ENCODE results near the gene TMEM19. TPM values are rescaled to one million over a fixed set of nuclear protein-coding genes. Genes with fewer than 3 reads are reported as not detected.
A peak's percentile ranks its signal among the peaks of the same experiment; 100 is the strongest.

The TMEM19 gene
- total RNA-seq, 6 donors from 2014 or later = 9.4 to 35.4 (median 20.5) TPM

- Histone ChIP-seq H3K9me3 (no peaks in the 10 kb centered on the region), H3K27me3 (no peaks in the 10 kb centered on the region), H3K4me1 (peaks cover 0 to under 1% (median 0%) of the 10 kb centered on the region in 4 donors), H3K27ac (no peak overlapping the region), H3K36me3 (no peaks in the 10 kb centered on the region), H3K4me3 (no peak overlapping the region)
- ATAC-seq (ENCODE audit: low FRiP score in 2 of 2) = no peak
- no peak for DNase-seq
- TF ChIP-seq, protein P1, sequence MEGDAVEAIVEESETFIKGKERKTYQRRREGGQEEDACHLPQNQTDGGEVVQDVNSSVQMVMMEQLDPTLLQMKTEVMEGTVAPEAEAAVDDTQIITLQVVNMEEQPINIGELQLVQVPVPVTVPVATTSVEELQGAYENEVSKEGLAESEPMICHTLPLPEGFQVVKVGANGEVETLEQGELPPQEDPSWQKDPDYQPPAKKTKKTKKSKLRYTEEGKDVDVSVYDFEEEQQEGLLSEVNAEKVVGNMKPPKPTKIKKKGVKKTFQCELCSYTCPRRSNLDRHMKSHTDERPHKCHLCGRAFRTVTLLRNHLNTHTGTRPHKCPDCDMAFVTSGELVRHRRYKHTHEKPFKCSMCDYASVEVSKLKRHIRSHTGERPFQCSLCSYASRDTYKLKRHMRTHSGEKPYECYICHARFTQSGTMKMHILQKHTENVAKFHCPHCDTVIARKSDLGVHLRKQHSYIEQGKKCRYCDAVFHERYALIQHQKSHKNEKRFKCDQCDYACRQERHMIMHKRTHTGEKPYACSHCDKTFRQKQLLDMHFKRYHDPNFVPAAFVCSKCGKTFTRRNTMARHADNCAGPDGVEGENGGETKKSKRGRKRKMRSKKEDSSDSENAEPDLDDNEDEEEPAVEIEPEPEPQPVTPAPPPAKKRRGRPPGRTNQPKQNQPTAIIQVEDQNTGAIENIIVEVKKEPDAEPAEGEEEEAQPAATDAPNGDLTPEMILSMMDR (IDR thresholded peaks at IDR 0.05) = no peak
- no peak for TF ChIP-seq EP300 (IDR thresholded peaks at IDR 0.05)
- TF ChIP-seq POLR2A (IDR thresholded peaks at IDR 0.05) = no peak
- TF ChIP-seq POLR2AphosphoS5 (IDR thresholded peaks at IDR 0.05) = no peak
These were observed 14.6 kb upstream of the TMEM19 start for GRCh38 chr12:71671311-71671710.

- no peak overlapping the region for H3K27ac ChIP-seq
- H3K27me3 ChIP-seq = no peaks in the 10 kb centered on the region
- ATAC-seq (ENCODE audit: low FRiP score in 2 of 2) (no peak), DNase-seq (no peak)
- H3K9me3 ChIP-seq = no peaks in the 10 kb centered on the region
- peaks cover 0 to 3% (median 0%) of the 10 kb centered on the region in 4 donors for H3K36me3 ChIP-seq
- H3K4me3 ChIP-seq = no peak overlapping the region
- 64 to 75% methylated on average over 1 of the region's 1 CpG for WGBS, 2 donors
- H3K4me1 ChIP-seq = no peaks in the 10 kb centered on the region
- TF ChIP-seq, protein P1 (IDR thresholded peaks at IDR 0.05) = no peak
- TF ChIP-seq POLR2AphosphoS5 (IDR thresholded peaks at IDR 0.05) (no peak), POLR2A (IDR thresholded peaks at IDR 0.05) (no peak), EP300 (IDR thresholded peaks at IDR 0.05) (no peak)
These were observed 14.1 kb upstream of the TMEM19 start for GRCh38 chr12:71671816-71672215.

DNA sequence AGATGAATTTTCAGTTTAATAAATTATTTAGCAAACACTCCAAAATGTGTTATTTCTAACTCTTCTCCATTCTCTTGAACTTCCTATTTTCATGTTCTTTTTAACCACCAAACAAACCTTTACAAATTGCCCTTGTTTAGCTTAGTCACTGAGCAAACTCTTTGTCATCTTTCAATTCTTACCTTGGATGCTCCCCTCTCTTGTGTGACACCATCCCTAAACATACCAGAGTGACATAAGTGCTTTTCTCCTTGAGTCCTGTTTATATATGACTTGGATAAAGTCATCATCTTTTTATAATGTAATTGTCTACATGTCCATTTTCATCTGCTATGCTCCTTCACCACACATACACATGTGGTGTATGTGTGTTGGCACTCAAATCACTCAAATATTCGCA is 3.4 kb upstream of the TMEM19 start:
- Histone ChIP-seq H3K9me3 (no peaks in the 10 kb centered on the region), H3K27ac (no peak overlapping the region), H3K4me3 (no peak overlapping the region), H3K4me1 (peaks cover 8 to 18% (median 11%) of the 10 kb centered on the region in 4 donors), H3K36me3 (no peaks in the 10 kb centered on the region), H3K27me3 (no peaks in the 10 kb centered on the region)
- TF ChIP-seq EP300 (IDR thresholded peaks at IDR 0.05) (no peak), POLR2A (IDR thresholded peaks at IDR 0.05) (no peak), POLR2AphosphoS5 (IDR thresholded peaks at IDR 0.05) (no peak)
- TF ChIP-seq, protein P1 (IDR thresholded peaks at IDR 0.05) = no peak
- 90 to 100% methylated on average over 1 of the region's 1 CpG for WGBS, 2 donors
- ATAC-seq (ENCODE audit: low FRiP score in 2 of 2) (no peak), DNase-seq (no peak)

DNA sequence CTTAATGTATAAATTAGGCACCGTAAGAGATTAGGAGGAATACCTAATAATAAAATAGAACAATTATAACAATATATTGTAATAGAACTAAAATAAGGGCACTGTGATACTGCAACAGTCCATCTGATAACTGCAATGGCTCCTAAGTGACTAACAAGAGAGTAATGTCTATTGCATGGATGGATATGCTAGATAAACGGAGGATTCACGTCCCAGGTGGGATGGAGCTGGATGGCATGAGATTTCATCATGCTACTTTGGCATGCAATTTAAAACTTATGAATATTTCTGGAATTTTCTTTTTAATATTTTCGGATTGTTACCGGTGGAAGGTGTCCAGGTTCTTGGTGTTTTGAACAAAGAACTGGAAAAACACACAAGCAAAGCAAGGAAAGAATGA is 2.2 kb upstream of the TMEM19 start:
- Histone ChIP-seq H3K4me3 (no peak overlapping the region), H3K4me1 (peaks cover 8 to 30% (median 21%) of the 10 kb centered on the region in 4 donors), H3K9me3 (no peaks in the 10 kb centered on the region), H3K36me3 (no peaks in the 10 kb centered on the region), H3K27ac (no peak overlapping the region), H3K27me3 (no peaks in the 10 kb centered on the region)
- no peak for TF ChIP-seq POLR2AphosphoS5 (IDR thresholded peaks at IDR 0.05)
- no peak for TF ChIP-seq EP300 (IDR thresholded peaks at IDR 0.05)
- no peak for TF ChIP-seq POLR2A (IDR thresholded peaks at IDR 0.05)
- TF ChIP-seq, protein P1 (IDR thresholded peaks at IDR 0.05) = no peak
- ATAC-seq (ENCODE audit: low FRiP score in 2 of 2) (no peak), DNase-seq (no peak)
- 93 to 94% methylated on average over 5 of the region's 5 CpGs for WGBS, 2 donors

DNA sequence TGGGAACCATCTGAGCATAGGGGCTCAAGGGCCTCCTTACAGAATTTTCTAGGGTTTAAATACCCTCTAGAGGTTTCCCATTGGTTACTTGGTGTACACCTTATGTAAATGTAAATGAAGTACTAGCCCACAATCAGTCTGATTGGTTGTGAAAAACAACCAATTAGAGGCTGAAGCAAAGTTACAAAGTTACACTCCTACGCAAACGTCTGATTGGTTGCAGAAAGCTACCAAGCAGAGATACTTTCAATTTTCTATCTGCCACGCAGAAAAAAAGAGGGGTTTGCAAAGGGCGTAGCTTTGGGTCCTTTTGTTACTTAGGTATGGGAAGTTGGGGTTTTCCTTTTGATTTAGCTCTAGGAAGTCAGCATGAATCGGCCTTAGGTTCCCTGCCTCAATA is 1.8 kb upstream of the TMEM19 start:
- no peak for ATAC-seq (ENCODE audit: low FRiP score in 2 of 2)
- H3K4me1 ChIP-seq = peaks cover 8 to 33% (median 22%) of the 10 kb centered on the region in 4 donors
- peak overlapping the region in 1 of 4 donors; percentile 9 for H3K4me3 ChIP-seq
- H3K27ac ChIP-seq = no peak overlapping the region
- WGBS, 2 donors = 50 to 51% methylated on average over 5 of the region's 5 CpGs
- no peak for DNase-seq
- TF ChIP-seq EP300 (IDR thresholded peaks at IDR 0.05) = no peak
- no peak for TF ChIP-seq POLR2AphosphoS5 (IDR thresholded peaks at IDR 0.05)
- TF ChIP-seq, protein P1 (IDR thresholded peaks at IDR 0.05) = no peak
- TF ChIP-seq POLR2A (IDR thresholded peaks at IDR 0.05) = no peak
- H3K36me3 ChIP-seq = no peaks in the 10 kb centered on the region
- no peaks in the 10 kb centered on the region for H3K27me3 ChIP-seq
- H3K9me3 ChIP-seq = no peaks in the 10 kb centered on the region
